SK-N-SH treated with all-trans-retinoic acid at 6 μM for 48 hours (cell line): ENCODE measurements around the gene MAP3K13.

Experiments used
- ARNTL ChIP-seq: fragments of 450-650 bp; formaldehyde crosslinking; IDR thresholded peaks from 2 replicates; pipeline ENCODE4 v1.5.0; 2020; ENCODE audit warnings: low read depth, mild to moderate bottlenecking, moderate library complexity, borderline replicate concordance
- BACH2 ChIP-seq: fragments of 250-450 bp; sonication (Bioruptor Pico); IDR thresholded peaks from 2 replicates; pipeline ENCODE4 v1.9.0; 2021; ENCODE audit warnings: mild to moderate bottlenecking, borderline replicate concordance
- CREB5 ChIP-seq: fragments of 250-450 bp; sonication (Bioruptor Pico); IDR thresholded peaks from 2 replicates; pipeline ENCODE4 v1.5.1; 2020; ENCODE audit warnings: low read depth, mild to moderate bottlenecking, moderate library complexity
- CSRNP3 ChIP-seq: fragments of 250-450 bp; sonication (Bioruptor Pico); IDR thresholded peaks from 2 replicates; pipeline ENCODE4 v1.5.1; 2021; ENCODE audit warnings: mild to moderate bottlenecking, moderate library complexity
- GLIS3 ChIP-seq: fragments of 250-450 bp; sonication (Bioruptor Pico); IDR thresholded peaks from 2 replicates; pipeline ENCODE4 v1.5.0; 2020; ENCODE audit warnings: mild to moderate bottlenecking, moderate library complexity
- ISL1 ChIP-seq: fragments of 250-450 bp; sonication (Bioruptor Pico); IDR thresholded peaks from 2 replicates; pipeline ENCODE4 v2.1.2; 2022; ENCODE audit warnings: mild to moderate bottlenecking, moderate library complexity
- PATZ1 ChIP-seq: fragments of 250-450 bp; sonication (Bioruptor Pico); IDR thresholded peaks from 2 replicates; pipeline ENCODE4 v1.8.0; 2020; ENCODE audit warnings: mild to moderate bottlenecking, moderate library complexity, borderline replicate concordance
- POU6F1 ChIP-seq: fragments of 250-450 bp; sonication (Bioruptor Pico); IDR thresholded peaks from 2 replicates; pipeline ENCODE4 v1.8.0; 2021; ENCODE audit warnings: low read depth, mild to moderate bottlenecking, moderate library complexity, borderline replicate concordance
- PPARA ChIP-seq: fragments of 250-450 bp; sonication (Bioruptor Pico); IDR thresholded peaks from 2 replicates; pipeline ENCODE4 v1.5.0; 2020; ENCODE audit warnings: mild to moderate bottlenecking, borderline replicate concordance
- RARB ChIP-seq: fragments of 250-450 bp; sonication (Bioruptor Pico); IDR thresholded peaks from 2 replicates; pipeline ENCODE4 v1.8.0; 2021; ENCODE audit warnings: mild to moderate bottlenecking, moderate library complexity
- TCF4 ChIP-seq: fragments of 250-450 bp; sonication (Bioruptor Pico); IDR thresholded peaks from 2 replicates; pipeline ENCODE4 v1.8.0; 2021; ENCODE audit warnings: mild to moderate bottlenecking, moderate library complexity, borderline replicate concordance
- TOX ChIP-seq: fragments of 250-450 bp; sonication (Bioruptor Pico); IDR thresholded peaks from 2 replicates; pipeline ENCODE4 v1.8.0; 2021; ENCODE audit warnings: mild to moderate bottlenecking, moderate library complexity, borderline replicate concordance
- ZNF8 ChIP-seq: fragments of 450-650 bp; formaldehyde crosslinking; IDR thresholded peaks from 2 replicates; pipeline ENCODE4 v1.5.0; 2020; ENCODE audit warnings: mild to moderate bottlenecking, moderate library complexity

- no peak for TF ChIP-seq POU6F1 (CRISPR knock-in tag)
- TF ChIP-seq BACH2 (CRISPR knock-in tag): no peak
- TF ChIP-seq ARNTL (CRISPR knock-in tag): no peak
- no peak for TF ChIP-seq ZNF8
- no peak for TF ChIP-seq TOX (CRISPR knock-in tag)
- TF ChIP-seq CSRNP3 (CRISPR knock-in tag): no peak
- no peak for TF ChIP-seq CREB5 (CRISPR knock-in tag)
- TF ChIP-seq GLIS3: no peak
- no peak for TF ChIP-seq TCF4
- no peak for TF ChIP-seq PATZ1 (CRISPR knock-in tag)
- TF ChIP-seq ISL1 (CRISPR knock-in tag): no peak
- TF ChIP-seq PPARA (CRISPR knock-in tag): no peak
- TF ChIP-seq RARB: no peak
Observed at GRCh38 chr3:185511711-185512110, 148.8 kb downstream of the MAP3K13 start.
